ENCODE results near the gene KIAA0930.

Gene KIAA0930

DNA sequence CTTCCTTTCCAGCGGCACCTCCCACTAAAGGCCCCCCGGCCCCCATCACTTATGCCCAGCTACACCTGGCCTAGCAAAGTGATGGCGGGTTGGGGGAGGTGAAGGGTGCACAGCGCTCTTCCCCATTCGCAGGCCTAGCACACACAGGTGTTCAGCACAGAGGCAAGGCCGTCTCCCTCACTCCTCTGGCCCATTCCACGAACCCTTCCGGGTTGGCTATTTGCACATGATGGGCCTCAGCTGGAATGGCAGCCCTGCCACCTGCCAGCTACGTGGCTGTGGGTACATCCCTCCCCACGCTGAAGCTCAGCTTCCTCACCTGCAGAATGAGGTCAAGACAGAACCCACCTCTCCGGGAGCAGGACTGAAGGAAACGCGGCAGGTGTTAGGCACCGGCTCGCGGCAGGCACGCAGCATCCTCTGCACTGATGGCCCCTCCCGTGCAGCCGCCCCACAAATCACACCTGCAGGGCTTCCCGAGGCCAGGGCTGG lies 4.8 kb downstream of the KIAA0930 start:
- no peak for DNase-seq

DNA sequence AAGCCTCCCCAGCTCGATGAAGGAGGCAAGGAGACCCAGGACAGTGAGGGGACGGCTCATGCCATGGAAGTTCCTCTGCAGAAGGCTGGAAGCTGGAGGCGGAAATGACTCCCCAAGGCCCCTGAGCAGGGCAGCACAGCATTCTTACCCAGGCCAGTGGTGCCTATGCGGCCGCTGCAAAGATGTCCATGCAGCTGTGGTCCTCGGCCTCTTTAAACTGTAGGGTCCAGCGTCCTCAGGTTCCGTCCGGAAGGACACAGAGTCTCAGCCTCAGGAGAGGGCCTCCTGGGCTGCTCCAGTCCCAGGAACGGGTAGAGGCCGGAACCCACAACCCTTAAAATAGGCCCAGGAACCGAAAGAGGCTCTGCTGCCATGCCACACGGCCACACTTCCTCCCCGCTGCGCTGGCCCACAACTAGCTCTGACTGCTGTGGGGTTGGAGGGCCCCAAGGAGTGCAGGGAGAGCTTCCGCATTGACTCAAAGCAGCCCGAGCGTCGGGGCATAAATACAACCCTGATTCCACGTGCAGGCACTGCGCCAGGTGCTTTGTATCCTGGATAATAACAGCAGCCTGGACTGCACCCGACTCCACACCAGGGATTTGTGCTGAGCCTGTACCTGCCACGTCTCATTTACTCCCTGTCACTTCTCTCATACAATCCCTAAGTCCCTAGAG lies 5.5 kb downstream of the KIAA0930 start:
- DNase-seq = no peak

DNA sequence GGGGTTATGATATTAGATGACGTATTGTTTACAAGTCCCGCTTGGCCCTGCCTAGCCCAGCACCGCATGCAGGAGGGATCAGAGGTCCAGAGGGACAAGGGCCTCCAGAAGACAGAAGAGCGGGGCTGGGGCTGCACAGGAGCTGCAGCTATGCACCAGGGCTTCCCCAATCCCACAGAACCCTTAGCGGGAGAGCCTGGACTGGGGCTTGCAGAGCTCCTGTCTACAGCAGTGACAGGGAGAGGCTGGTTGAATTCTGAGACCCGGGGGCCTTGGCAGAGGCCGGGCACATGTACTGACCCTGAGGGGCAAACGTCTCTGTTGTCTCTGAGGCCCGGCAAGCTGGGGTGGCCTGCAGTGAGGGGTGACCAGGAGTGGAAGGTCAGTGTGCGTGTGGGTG lies 6.9 kb downstream of the KIAA0930 start:
- DNase-seq = no peak

DNA sequence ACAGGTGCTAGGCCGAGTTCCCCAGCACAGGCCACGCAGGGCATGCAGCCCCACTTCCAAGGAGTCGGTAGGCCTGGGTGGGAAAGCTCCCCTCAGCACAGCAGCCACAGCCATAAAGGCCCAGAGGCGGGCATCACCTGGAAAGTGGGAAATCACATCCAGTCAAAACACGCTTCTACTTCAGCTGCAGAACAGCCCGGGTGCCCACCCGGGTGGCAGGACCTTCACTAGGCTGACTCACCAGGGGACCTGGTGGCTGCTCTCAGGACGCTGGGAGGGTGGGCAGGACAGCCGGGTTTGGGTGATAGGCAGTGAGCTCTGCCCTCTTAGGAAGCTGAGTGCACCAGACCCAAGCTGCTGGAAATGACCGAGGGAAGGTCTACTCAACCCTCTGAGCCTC lies 7.3 kb downstream of the KIAA0930 start:
- DNase-seq = no peak

DNA sequence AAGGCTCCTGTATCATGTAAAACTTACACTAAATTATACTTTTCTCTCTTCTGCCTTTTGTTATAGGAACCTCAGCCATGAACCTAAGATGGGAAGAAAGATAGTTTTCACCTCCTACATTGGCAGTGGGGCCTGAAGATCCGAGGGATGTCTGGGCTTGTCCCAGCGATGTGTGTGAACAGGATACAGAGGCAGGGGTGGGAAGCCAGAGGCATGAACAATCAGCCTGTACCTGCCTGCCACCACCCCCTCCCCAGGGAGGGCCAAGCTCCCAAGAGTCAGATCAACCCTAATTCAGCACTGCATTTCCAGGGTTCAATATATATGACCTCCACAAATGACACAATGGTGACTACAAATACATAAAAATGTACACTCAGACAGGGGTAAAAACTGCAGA lies 9.4 kb downstream of the KIAA0930 start:
- DNase-seq = no peak

DNA sequence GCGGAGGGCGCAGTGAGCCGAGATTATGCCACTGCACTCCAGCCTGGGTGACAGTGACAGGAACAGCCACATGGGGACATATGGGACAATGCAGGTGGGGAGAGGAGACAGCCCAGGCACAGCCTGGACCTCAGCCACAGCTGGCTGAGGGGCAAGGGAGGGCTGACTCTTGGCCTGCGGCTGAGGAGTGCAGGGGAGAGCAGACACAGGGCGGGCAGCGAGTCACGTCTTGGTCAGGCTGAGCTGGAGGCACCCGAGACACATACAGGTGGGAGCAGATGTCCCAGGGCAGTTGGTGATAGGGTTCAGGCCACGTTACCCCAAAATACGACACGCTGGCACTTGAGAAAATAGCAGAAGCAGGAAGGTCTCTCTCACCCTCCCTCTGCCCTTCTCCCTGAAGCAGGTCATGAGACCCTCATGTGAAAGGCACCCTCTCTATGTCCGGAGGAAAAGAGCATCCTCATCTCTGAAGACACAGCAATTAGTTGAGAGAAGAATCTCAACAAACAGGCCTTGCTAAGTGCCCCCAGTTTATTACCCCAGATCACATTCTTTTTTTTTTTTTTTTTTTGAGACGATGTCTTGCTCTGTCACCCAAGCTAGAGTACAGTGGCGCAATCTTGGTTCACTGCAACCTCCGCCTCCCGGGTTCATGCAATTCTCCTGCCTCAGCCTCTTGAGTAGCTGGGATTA lies 10.5 kb downstream of the KIAA0930 start:
- DNase-seq = no peak

DNA sequence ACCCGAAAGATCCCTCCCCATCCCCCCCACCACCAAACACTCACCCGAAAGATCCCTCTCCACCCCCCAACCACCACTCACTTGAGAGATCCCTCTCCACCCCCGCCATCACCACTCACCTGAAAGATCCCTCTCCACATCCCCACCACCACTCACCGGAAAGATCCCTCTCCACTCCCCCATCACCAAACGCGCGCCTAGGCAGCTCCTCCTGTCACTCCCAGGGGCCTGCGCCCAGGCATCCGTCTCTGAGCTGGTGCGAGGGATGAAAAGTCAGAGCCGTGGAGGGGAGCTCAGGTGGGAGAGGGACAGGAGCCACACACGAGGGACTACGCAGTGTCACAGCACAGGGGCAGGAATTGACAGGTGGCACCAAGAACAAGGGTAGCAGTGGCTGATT lies 11.5 kb downstream of the KIAA0930 start:
- no peak for DNase-seq

DNA sequence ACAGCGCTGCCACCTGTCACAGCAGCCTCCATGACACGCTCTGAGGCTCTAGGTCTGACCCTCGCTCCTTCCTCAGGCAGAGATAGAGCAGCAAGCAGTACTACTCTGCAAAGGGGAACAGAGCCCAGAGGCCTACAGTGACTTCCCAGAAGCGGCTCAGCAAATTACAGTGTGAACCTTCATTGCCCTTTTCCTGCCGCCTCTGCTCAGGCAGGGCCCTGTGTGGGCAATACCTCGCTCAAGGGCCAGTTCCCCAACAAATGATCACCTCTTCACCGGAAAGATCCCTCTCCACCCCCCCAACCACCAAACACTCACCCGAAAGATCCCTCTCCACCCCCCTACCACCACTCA lies 12.3 kb downstream of the KIAA0930 start:
- DNase-seq = no peak

DNA sequence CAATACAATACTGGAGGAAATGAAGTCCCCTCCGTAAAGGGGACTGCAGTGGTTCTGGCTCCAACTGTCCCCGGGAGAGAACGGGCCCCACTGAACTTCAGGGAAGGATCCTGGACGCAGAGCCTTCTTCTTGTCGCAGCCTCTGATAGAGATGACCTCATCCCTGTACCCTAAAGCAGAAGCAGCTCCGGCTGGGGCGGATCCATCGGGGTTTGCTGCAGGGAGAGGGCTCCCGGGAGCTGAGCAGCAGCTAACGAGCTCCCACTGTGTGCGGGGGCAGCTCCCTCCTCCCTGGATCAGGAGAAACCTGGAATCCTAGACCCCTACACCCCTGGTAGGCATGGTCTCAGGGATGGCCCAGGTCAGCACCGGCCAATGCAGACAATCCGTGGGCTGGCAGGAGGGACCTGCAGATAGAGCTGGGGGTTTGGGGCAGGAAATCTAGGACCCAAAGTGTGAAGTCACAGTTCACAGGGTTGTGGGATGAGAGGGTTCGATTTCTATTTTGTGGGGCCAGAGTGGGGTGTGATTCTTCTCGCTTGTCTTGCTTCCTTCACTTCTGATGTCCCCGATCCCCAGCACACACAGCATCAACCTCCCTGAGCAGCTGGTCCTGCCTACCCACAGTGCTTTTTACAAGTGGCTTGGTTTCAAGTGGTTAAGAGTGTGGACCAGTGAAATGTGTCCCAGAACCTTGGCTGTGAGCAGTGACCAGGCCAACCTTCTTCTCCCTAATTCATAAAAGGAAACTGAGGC lies 12.9 kb downstream of the KIAA0930 start:
- no peak for DNase-seq

DNA sequence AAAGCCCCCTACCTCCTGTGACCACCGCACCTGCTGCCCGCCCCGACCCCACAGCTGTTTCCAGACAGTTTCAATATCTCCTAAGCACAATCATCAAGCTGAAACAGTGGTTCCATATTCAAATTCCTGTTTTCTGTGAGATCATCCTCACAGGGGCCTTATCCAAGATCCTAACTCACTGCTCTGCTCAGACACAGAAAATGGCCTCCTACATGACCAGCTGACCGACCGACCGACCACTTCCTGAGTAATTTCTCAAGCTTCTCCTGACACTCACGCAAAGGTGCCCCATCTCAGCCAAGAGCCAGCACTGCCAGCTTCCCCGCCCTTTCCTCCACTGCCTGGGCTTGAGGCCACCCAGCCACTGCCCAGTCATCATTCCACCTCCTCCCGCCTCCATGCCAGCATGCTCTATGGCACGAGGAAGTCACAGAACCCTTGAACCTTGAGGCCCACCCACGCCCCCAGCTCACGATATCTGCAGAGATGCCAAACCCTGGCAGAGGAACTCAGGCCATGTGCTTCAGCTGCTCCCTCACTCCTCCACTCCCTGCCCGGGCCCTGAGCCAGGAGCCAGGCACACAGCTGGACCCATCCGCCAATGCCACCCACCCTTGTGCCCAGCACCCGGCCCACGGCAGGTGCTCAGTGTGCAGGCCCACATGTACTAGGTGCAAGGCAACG lies 14.0 kb downstream of the KIAA0930 start:
- DNase-seq = no peak

DNA sequence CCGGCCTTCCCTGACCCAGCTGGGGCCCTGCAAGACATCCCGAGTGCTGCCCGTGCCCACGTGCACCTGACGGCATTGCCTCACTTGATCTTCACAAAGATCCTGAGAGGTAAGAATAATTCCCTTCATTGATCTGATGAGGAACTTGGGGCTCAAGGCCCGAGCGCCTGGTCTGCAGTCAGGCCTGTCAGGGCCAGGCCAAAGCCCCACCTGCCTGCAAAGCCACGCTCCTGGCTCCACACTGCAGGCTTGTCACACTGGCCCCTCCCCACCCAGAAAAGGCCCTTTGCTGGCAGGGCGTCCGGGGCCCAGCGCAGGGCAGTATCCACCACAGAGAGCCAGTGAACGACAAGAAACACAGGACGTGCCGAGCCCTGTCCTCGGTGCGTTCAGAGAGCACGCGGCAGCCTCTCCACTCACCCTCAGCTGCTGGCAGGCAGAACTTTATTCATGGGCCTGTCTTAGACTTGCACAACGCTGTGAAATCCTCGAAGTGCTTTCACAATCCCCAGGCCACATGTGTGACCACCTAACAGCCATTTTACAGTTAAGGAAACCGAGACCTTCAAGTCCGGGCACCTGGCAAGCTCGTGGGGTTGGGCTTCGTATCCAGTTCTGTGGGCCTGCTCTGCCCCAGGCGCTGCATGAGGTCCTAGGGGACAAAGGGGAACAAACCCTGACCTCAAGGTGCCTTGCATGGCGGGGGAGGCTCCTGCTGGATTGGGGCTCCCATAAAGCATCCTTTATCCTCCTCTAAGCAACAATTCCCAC lies 14.8 kb downstream of the KIAA0930 start:
- DNase-seq = no peak

DNA sequence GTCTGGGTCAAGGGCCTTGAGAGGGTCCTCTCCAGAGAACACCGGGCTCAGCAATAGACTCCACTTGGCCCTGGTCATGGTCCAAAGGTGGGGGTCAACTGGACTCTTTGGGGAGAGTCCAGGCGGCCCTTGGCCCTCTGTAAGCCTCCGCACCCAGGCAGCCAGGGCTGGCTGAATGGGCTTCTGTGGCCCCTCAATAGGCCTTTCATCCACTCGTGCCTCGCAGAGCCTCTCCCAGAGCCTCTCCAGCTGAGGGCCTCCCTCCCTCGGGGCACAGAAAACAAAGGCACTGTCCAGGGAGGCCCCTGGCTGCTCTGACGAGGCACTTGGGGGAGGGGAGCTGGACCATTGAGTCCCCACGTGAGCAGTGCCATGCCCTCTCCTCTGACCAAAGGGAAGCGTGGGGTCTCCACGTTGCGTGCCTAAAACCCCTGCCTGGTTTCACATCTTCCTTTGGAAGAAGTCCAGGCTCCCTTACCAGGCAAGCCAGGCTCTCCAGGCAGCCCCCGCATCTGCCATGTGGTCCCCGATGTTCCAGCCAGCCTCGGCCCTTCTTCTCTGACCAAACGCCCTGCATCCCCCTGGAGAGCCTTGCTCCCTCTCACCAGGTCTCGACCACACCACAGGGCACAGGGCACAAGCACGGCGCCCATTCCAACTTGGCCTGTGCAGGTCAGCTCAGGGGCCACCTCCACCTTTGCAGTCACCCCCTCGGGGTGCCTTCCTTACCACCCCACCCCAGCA lies 15.5 kb downstream of the KIAA0930 start:
- DNase-seq = no peak

DNA sequence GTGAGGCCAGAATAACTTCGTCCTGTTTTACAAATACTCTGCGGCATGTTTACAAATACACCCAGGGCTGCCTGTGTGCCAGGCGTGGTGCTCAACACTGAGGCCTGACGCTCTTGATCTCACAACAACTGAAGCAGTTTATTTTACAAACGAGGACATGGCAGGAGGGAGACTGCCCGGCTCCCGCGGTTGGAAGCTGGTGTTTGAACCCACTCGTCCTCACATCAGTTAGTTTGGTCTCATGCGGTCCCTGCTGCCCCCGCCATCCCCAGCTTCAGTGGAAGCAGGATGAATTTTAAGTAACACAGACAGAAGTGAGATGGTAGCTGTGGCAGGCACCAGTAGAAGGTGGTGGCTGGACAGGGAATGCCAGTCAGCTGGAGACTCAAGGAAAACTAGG lies 16.4 kb downstream of the KIAA0930 start:
- DNase-seq = no peak

DNA sequence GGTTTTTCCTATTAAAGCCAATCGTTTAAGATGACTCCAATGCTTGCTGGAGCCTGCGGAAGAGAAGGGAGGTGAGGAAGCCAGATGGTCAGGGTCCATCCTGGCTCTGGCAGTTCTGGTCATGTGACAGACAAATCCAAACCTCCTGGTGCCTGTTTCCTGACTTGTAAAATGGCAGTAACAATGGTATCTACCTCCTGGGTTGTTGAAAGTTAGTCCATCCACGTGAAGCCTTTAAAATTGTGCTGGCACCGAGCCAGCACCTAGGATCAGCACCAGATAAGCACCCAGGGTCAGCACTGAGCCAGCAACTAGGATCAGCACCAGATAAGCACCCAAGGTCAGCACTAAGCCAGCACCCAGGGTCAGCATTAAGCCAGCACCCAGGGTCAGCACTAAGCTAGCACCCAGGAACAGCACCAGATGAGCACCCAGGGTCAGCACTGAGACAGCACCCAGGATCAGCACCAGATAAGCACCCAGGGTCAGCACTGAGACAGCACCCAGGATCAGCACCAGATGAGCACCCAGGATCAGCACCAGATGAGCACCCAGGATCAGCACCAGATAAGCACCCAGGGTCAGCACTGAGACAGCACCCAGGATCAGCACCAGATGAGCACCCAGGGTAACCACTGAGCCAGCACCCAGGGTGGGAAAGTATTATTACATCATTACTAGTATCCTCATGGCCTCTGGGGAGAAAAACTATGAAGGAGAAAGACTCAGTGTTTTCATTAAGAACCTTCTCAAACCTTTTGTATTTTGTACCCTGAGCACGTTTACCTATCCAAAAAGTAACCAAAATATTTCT lies 17.2 kb downstream of the KIAA0930 start:
- no peak for DNase-seq

DNA sequence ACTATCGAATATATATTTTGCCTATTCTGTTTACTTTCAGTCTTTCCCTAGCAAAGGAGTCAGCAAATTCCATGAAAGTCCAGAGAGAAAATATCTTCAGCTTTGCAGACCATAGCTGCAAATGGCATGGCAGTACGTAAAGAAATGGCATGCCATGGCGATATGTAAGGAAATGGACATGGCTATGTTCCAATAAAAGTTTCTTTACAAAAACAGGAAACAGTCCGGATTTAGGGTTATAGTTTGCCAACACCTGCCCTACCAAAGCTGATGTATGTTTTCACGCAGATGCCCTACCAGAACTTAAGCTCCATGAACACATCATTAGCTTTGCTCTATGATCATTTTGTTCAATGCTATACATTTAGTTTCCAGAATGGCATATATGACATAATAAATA lies 19.5 kb downstream of the KIAA0930 start:
- no peak for DNase-seq

DNA sequence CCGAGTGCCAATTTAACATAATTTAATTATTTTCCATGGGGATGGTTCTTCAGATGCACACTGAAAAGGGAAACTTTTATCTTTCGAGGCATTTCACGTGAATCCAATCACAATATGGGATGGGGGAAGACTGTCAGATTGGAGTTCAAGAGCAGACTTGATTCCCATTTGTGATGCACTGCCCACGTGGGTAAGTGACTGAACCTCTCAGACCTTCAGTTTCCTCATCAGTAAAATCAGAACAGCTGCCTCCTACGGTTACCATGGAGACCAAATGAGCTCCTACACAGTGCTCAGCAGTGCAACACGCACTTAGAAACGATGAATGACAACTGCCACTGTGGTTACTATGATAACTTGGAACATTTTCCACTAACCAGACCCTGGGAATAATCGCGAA lies 21.7 kb downstream of the KIAA0930 start:
- DNase-seq = no peak

DNA sequence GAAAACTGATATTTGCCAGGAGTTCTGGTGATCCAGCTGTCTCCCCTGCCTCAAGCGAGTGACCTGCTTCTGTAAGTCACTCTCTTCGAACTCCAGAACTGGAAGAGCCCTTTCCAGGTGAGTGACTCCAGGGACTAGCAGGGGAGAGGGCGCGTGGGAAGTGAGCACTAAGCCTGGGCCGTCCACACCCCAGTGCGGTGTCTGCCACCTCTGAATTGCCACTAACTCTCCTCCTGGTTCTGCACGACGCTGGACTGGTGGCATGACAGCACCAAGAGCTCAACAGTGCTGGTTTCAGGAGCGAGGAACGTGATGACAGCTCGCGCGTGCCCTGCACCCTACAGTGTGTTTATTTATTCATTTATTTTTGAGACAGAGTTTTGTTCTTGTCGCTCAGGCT lies 22.9 kb downstream of the KIAA0930 start:
- DNase-seq = no peak

DNA sequence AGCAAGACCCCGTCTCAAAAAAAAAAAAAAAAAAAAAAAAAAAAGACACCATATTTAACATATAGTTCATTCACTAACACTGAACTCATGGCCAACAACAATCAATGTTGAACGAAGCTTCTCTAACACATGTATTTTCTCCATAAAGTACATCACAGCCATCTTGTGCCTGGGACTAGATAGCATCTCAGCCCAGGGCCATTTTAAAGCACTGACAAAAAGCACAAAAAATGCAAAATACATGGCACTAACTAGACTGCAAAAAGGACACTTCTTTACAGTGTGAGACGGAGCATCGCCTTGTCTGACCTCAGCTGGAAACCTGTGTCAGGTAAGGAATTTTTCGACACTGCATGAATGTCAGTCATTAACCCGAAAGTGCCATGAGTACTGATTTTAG lies 23.3 kb downstream of the KIAA0930 start:
- DNase-seq = no peak

DNA sequence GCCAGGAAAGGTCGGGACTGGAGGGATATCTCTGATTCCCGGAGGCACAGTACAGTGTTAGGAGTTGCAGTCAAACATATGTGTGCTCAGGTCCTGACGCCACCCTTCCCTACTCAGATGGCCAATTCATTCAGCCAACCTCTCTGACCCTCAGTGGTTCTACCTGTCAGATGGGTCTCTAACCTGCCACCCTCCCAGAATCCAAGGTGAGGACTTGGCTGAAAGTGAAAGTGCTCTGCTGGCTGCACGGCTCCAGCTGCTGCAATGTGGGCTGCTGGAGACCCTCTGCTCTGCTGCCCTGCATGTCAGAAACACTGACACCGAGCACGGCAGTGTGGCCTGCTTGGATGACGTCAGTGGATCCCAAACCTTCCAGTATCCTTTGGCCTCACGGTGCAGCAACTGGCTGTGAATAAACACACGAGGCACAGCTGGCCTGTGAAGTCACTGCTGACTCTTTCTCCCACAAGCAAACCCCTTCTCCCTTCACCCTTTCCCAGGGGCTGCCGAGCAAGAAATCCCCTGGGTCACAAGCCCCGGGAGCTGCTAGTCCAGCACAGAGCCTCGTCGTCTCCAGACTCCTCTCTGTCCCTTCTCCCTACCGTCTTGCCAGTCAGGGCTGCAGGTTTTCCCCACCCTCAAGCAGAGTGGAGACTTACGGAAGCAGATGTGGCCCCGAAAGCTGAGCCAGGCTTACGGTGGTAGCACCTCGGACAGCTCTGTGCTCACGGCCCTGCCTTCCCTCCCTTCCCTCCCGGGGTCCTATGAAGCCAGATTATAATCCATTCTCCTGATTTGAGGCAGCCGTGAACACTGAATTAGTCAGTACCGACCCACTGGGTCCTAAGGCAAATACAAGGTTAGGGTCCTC lies 24.3 kb downstream of the KIAA0930 start:
- no peak for DNase-seq
